ENCODE measurements around the gene PDE7B.

Gene PDE7B

GRCh38 chr6:135852746-135853145, 1.2 kb downstream of the PDE7B start:
- no peaks in the 10 kb centered on the region for H3K27me3 ChIP-seq (replicated peaks; ENCODE audit: insufficient read depth, low read length)
- TF ChIP-seq CTCF (IDR thresholded peaks at IDR 0.05; ENCODE audit: low read length) (no peak), EZH2phosphoT487 (IDR thresholded peaks at IDR 0.05; ENCODE audit: low read length) (no peak), EZH2 (optimal IDR thresholded peaks at IDR 0.05; ENCODE audit: low read depth, low read length) (no peak)
- H3K9me3 ChIP-seq (replicated peaks; ENCODE audit: insufficient read depth, low read length), result no peaks in the 10 kb centered on the region
- H3K4me2 ChIP-seq (ENCODE audit: low read depth, low read length), result no peak overlapping the region
- H3K4me3 ChIP-seq (ENCODE audit: low read length), result no peak overlapping the region
- no peaks in the 10 kb centered on the region for H3K9me2 ChIP-seq (replicated peaks; ENCODE audit: insufficient read depth, low read length)
- H4K20me1 ChIP-seq (ENCODE audit: insufficient read depth, low read length), result no peaks in the 10 kb centered on the region
- no peaks in the 10 kb centered on the region for H3K4me1 ChIP-seq (ENCODE audit: low read length)
- no peak overlapping the region for H3K27ac ChIP-seq (ENCODE audit: low read length)
- H3K79me2 ChIP-seq (ENCODE audit: low read length), result no peaks in the 10 kb centered on the region
- no peak overlapping the region for H2AFZ ChIP-seq (ENCODE audit: low read length)
- H3F3A ChIP-seq (ENCODE audit: insufficient read depth, low read length), result no peaks in the 10 kb centered on the region
- DNase-seq, result no peak
- H3K36me3 ChIP-seq (replicated peaks; ENCODE audit: insufficient read depth, low read length), result no peaks in the 10 kb centered on the region
- H3K9ac ChIP-seq (ENCODE audit: low read length), result no peak overlapping the region

GRCh38 chr6:135853227-135853626, 1.7 kb downstream of the PDE7B start:
- Histone ChIP-seq H3K9ac (ENCODE audit: low read length) (no peak overlapping the region), H3K27ac (ENCODE audit: low read length) (no peak overlapping the region)
- TF ChIP-seq EZH2phosphoT487 (IDR thresholded peaks at IDR 0.05; ENCODE audit: low read length), result no peak
- no peak for TF ChIP-seq CTCF (IDR thresholded peaks at IDR 0.05; ENCODE audit: low read length)
- TF ChIP-seq EZH2 (optimal IDR thresholded peaks at IDR 0.05; ENCODE audit: low read depth, low read length), result no peak

GRCh38 chr6:135853986-135854385, 2.5 kb downstream of the PDE7B start:
- no peaks in the 10 kb centered on the region for H3K4me1 ChIP-seq (ENCODE audit: low read length)
- no peak for DNase-seq
- no peak overlapping the region for H2AFZ ChIP-seq (ENCODE audit: low read length)
- H3K36me3 ChIP-seq (replicated peaks; ENCODE audit: insufficient read depth, low read length), result no peaks in the 10 kb centered on the region
- H3K9me3 ChIP-seq (replicated peaks; ENCODE audit: insufficient read depth, low read length), result no peaks in the 10 kb centered on the region
- H3K4me2 ChIP-seq (ENCODE audit: low read depth, low read length), result no peak overlapping the region
- no peaks in the 10 kb centered on the region for H3F3A ChIP-seq (ENCODE audit: insufficient read depth, low read length)
- TF ChIP-seq CTCF (IDR thresholded peaks at IDR 0.05; ENCODE audit: low read length) (no peak), EZH2phosphoT487 (IDR thresholded peaks at IDR 0.05; ENCODE audit: low read length) (no peak), EZH2 (optimal IDR thresholded peaks at IDR 0.05; ENCODE audit: low read depth, low read length) (no peak)
- H3K9me2 ChIP-seq (replicated peaks; ENCODE audit: insufficient read depth, low read length), result no peaks in the 10 kb centered on the region
- H3K4me3 ChIP-seq (ENCODE audit: low read length), result no peak overlapping the region
- no peaks in the 10 kb centered on the region for H4K20me1 ChIP-seq (ENCODE audit: insufficient read depth, low read length)
- no peak overlapping the region for H3K9ac ChIP-seq (ENCODE audit: low read length)
- no peaks in the 10 kb centered on the region for H3K79me2 ChIP-seq (ENCODE audit: low read length)
- H3K27ac ChIP-seq (ENCODE audit: low read length), result no peak overlapping the region
- no peaks in the 10 kb centered on the region for H3K27me3 ChIP-seq (replicated peaks; ENCODE audit: insufficient read depth, low read length)

More at GRCh38 chr6:135853227-135853626, 1.7 kb downstream of the PDE7B start:
- Histone ChIP-seq H3K4me3 (ENCODE audit: low read length) (no peak overlapping the region), H3K79me2 (ENCODE audit: low read length) (no peaks in the 10 kb centered on the region), H2AFZ (ENCODE audit: low read length) (no peak overlapping the region), H3K27me3 (replicated peaks; ENCODE audit: insufficient read depth, low read length) (no peaks in the 10 kb centered on the region), H3F3A (ENCODE audit: insufficient read depth, low read length) (no peaks in the 10 kb centered on the region), H3K9me3 (replicated peaks; ENCODE audit: insufficient read depth, low read length) (no peaks in the 10 kb centered on the region), H3K9me2 (replicated peaks; ENCODE audit: insufficient read depth, low read length) (no peaks in the 10 kb centered on the region), H4K20me1 (ENCODE audit: insufficient read depth, low read length) (no peaks in the 10 kb centered on the region), H3K4me1 (ENCODE audit: low read length) (no peaks in the 10 kb centered on the region), H3K36me3 (replicated peaks; ENCODE audit: insufficient read depth, low read length) (no peaks in the 10 kb centered on the region), H3K4me2 (ENCODE audit: low read depth, low read length) (no peak overlapping the region)
- no peak for DNase-seq

Data from MM.1S (cell line).